Gastroesophageal sphincter (tissue), 3 donors: ENCODE results near the gene ITGA5.

ENCODE experiments used
- CTCF ChIP-seq, 4 experiments: fragments of 200-600 bp in 2 of 4; fragments of 450-650 bp in 2 of 4; sonication (generic) in 1 of 4; IDR thresholded peaks; one replicate each; pipeline ENCODE4 v1.5.1; 2017 to 2019; ENCODE audit warnings: antibody characterized with exemption in 4 of 4, mild to moderate bottlenecking in 2 of 4, moderate library complexity in 2 of 4
- POLR2AphosphoS5 ChIP-seq: sonication (generic); formaldehyde crosslinking; IDR thresholded peaks from one replicate; pipeline ENCODE4 v1.6.1; 2017; ENCODE audit warnings: antibody characterized with exemption

GRCh38 chr12:54373649-54374561 is 45.2 kb downstream of the ITGA5 start:
- TF ChIP-seq CTCF (IDR thresholded peaks at IDR 0.05) = no peak
- TF ChIP-seq POLR2AphosphoS5 = no peak
